MM.1S (cell line): ENCODE results near the gene TBX1.

Source experiments
- EZH2 ChIP-seq: fragments of 300-600 bp; sonication (generic); optimal IDR thresholded peaks from 2 replicates; pipeline ENCODE3; 2017; ENCODE audit warnings: low read depth, mild to moderate bottlenecking, antibody characterized with exemption, low read length, mixed read lengths
- TF ChIP-seq, protein P1 (sequence below): fragments of 300-600 bp; sonication (generic); IDR thresholded peaks from 2 replicates; pipeline ENCODE4 v1.5.1; 2016; ENCODE audit warnings: antibody characterized with exemption, low read length, mixed read lengths

DNA sequence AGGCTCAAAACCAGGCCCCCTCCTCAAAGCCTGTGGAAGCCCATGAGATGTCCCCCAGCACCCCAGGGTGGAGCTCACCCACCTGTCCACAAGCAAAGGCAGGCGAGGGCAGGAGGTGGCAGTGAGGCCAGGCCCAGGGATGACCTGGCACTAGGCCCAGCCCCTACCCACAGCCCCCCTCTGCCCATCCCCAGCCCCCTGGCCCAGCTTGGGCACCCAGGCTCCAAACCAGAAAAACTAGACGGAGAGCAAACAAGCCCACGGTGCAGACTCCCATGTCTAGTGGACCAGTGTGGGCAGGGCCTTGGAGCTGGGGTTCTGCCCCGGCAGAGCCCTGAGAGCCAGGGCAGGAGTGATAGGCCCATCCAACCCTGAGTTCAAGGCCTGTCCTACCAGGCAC is 16.9 kb upstream of the TBX1 start:
- no peak for TF ChIP-seq EZH2
- TF ChIP-seq, protein P1, sequence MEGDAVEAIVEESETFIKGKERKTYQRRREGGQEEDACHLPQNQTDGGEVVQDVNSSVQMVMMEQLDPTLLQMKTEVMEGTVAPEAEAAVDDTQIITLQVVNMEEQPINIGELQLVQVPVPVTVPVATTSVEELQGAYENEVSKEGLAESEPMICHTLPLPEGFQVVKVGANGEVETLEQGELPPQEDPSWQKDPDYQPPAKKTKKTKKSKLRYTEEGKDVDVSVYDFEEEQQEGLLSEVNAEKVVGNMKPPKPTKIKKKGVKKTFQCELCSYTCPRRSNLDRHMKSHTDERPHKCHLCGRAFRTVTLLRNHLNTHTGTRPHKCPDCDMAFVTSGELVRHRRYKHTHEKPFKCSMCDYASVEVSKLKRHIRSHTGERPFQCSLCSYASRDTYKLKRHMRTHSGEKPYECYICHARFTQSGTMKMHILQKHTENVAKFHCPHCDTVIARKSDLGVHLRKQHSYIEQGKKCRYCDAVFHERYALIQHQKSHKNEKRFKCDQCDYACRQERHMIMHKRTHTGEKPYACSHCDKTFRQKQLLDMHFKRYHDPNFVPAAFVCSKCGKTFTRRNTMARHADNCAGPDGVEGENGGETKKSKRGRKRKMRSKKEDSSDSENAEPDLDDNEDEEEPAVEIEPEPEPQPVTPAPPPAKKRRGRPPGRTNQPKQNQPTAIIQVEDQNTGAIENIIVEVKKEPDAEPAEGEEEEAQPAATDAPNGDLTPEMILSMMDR: no peak
